Measurements from ENCODE around the gene DNAJC4.
A peak's percentile ranks its signal among the peaks of the same experiment; 100 is the strongest.

The DNAJC4 gene

GRCh38 chr11:64261556-64262080 lies 31.3 kb downstream of the DNAJC4 start:
- no peak for DNase-seq

GRCh38 chr11:64262271-64263002 lies 32.1 kb downstream of the DNAJC4 start:
- no peak for DNase-seq

- DNase-seq = no peak
These were observed 32.9 kb downstream of the DNAJC4 start for GRCh38 chr11:64263021-64263946.

- DNase-seq = no peak
These were observed 33.6 kb downstream of the DNAJC4 start for GRCh38 chr11:64263947-64264317.

GRCh38 chr11:64264371-64264852 lies 34.1 kb downstream of the DNAJC4 start:
- DNase-seq = no peak

GRCh38 chr11:64265176-64266160 lies 35.1 kb downstream of the DNAJC4 start:
- DNase-seq = no peak

- DNase-seq = no peak
These were observed 36.0 kb downstream of the DNAJC4 start for GRCh38 chr11:64266339-64266738.

GRCh38 chr11:64267207-64267945 lies 37.0 kb downstream of the DNAJC4 start:
- DNase-seq = no peak

GRCh38 chr11:64268025-64268892 lies 37.9 kb downstream of the DNAJC4 start:
- no peak for DNase-seq

GRCh38 chr11:64268893-64269539 lies 38.7 kb downstream of the DNAJC4 start:
- peak; percentile 73 for DNase-seq

GRCh38 chr11:64269540-64270220 lies 39.3 kb downstream of the DNAJC4 start:
- DNase-seq = peak; percentile 99

- DNase-seq = no peak
These were observed 44.9 kb downstream of the DNAJC4 start for GRCh38 chr11:64275031-64275800.

GRCh38 chr11:64275841-64276240 lies 45.5 kb downstream of the DNAJC4 start:
- no peak for DNase-seq

- DNase-seq = no peak
These were observed 46.5 kb downstream of the DNAJC4 start for GRCh38 chr11:64276653-64277431.

- DNase-seq = no peak
These were observed 48.3 kb downstream of the DNAJC4 start for GRCh38 chr11:64278576-64279190.

GRCh38 chr11:64281957-64282770 lies 51.8 kb downstream of the DNAJC4 start:
- DNase-seq = no peak

Data from activated CD4-positive, alpha-beta T cell treated with anti-CD3 and anti-CD28 coated beads, Interleukin-10, Interleukin-2, amounts not matched to agents 100 ng/mL and 50 ng/mL, durations not matched to agents 16 hours and 8 hours (primary cell).